C4-2B (cell line): Measurements from ENCODE around the gene GPR37L1.

Source experiments
- CTCF ChIP-seq: fragments of 450-650 bp; conservative IDR thresholded peaks from 2 replicates; pipeline ENCODE4 v1.5.1; 2017; ENCODE audit warnings: mild to moderate bottlenecking
- ZFX ChIP-seq: fragments of 450-650 bp; IDR thresholded peaks from 2 replicates; pipeline ENCODE4 v1.6.1; 2017

- TF ChIP-seq CTCF = no peak
- no peak for TF ChIP-seq ZFX
Observed at GRCh38 chr1:202182040-202182877, 59.5 kb downstream of the GPR37L1 start.
